Type B pancreatic cell (in vitro differentiated cells): ENCODE data around the gene MBTPS1. TPM values are rescaled to one million over a fixed set of nuclear protein-coding genes. Genes with fewer than 3 reads are reported as not detected.

Experiments
- DNase-seq: peaks from one replicate; pipeline ENCODE4 v3.0.0; 2021; ENCODE audit warnings: mixed read lengths; ENCODE audit not compliant: unreplicated experiment; ENCODE audit errors: extremely low spot score
- H3K27ac Mint-ChIP-seq: 2 replicates; pipeline ENCODE4 v1.8.0; 2021; ENCODE audit warnings: mild to moderate bottlenecking, mixed read lengths
- H3K27me3 Mint-ChIP-seq: 2 replicates; pipeline ENCODE4 v1.8.0; 2021; ENCODE audit warnings: mixed read lengths
- H3K36me3 Mint-ChIP-seq: 2 replicates; pipeline ENCODE4 v1.8.0; 2021; ENCODE audit warnings: mixed read lengths
- H3K4me1 Mint-ChIP-seq: one replicate; pipeline ENCODE4 v1.8.0; 2021; ENCODE audit warnings: mixed read lengths; ENCODE audit not compliant: unreplicated experiment
- H3K4me3 Mint-ChIP-seq: 2 replicates; pipeline ENCODE4 v1.8.0; 2021; ENCODE audit warnings: mild to moderate bottlenecking, mixed read lengths
- H3K9me3 Mint-ChIP-seq: 2 replicates; pipeline ENCODE4 v1.8.0; 2021; ENCODE audit warnings: mixed read lengths
- total RNA-seq: library from RNA; stranded (reverse); gene quantifications from 2 replicates; pipeline ENCODE4 v1.2.1, GENCODE V29; 2021; ENCODE audit warnings: low replicate concordance
- TF ChIP-seq, protein P1 (sequence below): fragments of 200-600 bp; sonication (generic); conservative IDR thresholded peaks from 2 replicates; pipeline ENCODE4 v1.5.0; 2021; ENCODE audit warnings: antibody characterized with exemption, mild to moderate bottlenecking

MBTPS1 gene
- total RNA-seq, 1 donor from 2014 or later, result 88.4 TPM

DNA sequence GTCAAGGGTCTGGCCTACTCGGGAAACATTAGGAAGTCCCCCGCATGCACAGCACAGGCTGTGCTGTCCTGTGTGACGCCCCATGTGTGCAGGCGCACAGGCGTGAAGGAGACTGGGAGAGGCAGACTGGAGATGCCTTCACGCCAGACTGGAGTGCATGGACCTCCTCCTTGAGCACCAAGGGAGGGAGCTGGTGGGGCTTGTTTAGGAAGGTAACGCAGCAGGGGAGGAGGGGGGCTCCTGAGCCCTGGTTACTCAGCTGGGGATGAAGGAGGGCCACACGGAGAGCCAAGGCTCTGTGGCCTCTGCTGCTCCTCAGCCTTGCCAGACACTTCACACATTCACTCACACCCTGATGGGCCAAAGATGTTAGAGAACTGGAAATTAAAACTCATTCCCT, 20.5 kb upstream of the MBTPS1 start:
- no peaks in the 10 kb centered on the region for H3K9me3 Mint-ChIP-seq
- peaks cover 22% of the 10 kb centered on the region for H3K36me3 Mint-ChIP-seq
- H3K27me3 Mint-ChIP-seq, result no peaks in the 10 kb centered on the region
- TF ChIP-seq, protein P1, sequence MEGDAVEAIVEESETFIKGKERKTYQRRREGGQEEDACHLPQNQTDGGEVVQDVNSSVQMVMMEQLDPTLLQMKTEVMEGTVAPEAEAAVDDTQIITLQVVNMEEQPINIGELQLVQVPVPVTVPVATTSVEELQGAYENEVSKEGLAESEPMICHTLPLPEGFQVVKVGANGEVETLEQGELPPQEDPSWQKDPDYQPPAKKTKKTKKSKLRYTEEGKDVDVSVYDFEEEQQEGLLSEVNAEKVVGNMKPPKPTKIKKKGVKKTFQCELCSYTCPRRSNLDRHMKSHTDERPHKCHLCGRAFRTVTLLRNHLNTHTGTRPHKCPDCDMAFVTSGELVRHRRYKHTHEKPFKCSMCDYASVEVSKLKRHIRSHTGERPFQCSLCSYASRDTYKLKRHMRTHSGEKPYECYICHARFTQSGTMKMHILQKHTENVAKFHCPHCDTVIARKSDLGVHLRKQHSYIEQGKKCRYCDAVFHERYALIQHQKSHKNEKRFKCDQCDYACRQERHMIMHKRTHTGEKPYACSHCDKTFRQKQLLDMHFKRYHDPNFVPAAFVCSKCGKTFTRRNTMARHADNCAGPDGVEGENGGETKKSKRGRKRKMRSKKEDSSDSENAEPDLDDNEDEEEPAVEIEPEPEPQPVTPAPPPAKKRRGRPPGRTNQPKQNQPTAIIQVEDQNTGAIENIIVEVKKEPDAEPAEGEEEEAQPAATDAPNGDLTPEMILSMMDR, result no peak
- no peak overlapping the region for H3K4me3 Mint-ChIP-seq
- no peak for DNase-seq
- peaks cover 50% of the 10 kb centered on the region for H3K4me1 Mint-ChIP-seq
- peak overlapping the region; percentile 18 for H3K27ac Mint-ChIP-seq

DNA sequence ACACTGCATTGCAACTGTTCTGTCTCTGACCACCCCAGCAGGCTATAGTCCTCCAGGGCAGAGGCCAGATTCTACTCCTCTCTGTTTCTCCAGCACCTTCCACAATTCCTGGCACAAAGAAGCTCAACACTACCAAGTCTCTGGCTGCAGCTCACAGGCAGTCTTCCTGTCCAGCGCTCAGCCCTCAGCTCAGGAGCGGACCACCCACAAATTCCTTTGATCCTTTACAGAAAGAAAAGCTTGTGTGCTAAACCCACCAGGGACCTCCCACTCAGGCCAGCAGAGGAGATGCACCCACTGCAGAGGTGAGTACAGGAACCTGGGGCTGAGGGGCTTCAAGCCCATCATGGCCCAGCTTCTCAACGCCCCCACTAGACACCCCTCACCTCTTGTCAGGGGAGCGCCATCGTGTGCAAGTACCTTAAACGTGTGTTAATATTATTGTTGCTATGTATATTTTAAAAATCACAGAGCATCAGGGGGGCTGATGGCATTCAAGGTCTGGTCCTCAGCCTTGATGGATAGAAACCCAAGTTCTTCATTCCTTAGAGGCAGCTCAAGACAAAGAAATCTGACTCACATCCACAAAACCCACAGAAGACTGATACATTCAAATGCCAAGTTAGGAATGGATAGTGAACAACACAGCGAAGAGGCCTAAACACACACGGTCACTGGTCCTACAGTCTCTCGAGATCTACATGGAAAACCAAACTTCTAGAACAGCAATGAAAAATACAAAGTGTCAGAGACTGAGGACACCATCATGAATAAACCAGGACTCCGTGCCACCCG, 19.8 kb upstream of the MBTPS1 start:
- TF ChIP-seq, protein P1, result no peak
- Mint-ChIP-seq H3K27me3 (no peaks in the 10 kb centered on the region), H3K4me3 (peak overlapping the region; percentile 53), H3K9me3 (no peaks in the 10 kb centered on the region), H3K27ac (peak overlapping the region; percentile 67), H3K36me3 (peaks cover 19% of the 10 kb centered on the region), H3K4me1 (peaks cover 51% of the 10 kb centered on the region)
- no peak for DNase-seq

DNA sequence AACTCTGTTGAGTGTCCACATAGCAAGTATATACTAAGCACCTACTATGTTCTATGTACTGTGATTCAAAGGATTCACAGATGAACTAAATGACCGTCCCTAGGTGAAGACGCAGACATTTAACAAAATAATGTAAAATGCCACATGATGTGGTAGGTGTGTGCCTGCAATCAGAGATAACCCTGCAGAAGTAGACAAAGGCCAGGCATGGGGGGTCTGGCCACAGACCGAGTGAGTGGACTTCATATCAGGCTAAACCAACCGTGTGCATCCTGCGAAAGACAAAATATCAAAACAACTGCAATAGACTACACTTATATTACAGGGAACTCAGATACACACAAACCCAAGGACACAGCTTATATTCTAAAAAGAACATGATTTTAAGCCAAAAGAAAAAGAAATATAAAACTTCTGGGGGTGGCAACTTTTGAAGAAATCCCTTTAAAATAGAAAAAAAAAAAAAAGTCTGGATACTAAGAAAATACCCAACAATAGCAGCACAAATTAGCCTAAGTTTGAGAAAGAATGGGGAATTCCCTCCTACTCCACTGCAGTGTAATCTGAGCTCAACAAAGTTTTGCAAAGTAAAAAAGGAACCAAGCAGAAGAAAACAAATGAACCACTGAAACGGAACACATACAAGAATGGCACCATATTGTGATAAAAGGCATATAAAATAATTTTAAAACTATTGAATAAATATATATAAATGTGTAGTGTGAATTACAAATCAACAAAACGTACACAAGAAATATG, 16.0 kb upstream of the MBTPS1 start:
- Mint-ChIP-seq H3K4me1 (peaks cover 28% of the 10 kb centered on the region), H3K4me3 (no peak overlapping the region), H3K9me3 (no peaks in the 10 kb centered on the region), H3K27ac (no peak overlapping the region), H3K36me3 (peaks cover 21% of the 10 kb centered on the region), H3K27me3 (no peaks in the 10 kb centered on the region)
- no peak for DNase-seq
- TF ChIP-seq, protein P1, result no peak

DNA sequence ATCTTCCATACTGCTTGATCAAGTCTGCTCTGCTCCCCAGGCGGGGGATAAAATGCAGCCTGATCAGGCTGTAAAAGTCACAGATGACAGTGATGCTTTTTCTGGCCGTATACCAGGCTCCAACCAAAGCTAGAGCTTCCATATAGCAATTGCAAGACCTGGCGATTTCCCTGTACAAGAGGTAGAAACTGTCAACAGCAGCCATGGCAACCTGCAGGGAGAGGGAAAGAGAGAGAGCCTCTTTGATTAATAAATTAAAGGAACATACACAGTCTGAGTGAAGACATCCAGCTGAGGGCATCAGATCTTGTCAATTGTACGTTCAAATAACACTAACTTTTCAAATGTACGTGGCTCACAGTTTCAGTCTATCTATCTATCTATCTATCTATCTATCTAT, 14.4 kb upstream of the MBTPS1 start:
- Mint-ChIP-seq H3K4me1 (peaks cover 16% of the 10 kb centered on the region), H3K9me3 (no peaks in the 10 kb centered on the region), H3K4me3 (no peak overlapping the region), H3K27me3 (no peaks in the 10 kb centered on the region), H3K36me3 (peaks cover 20% of the 10 kb centered on the region), H3K27ac (no peak overlapping the region)
- TF ChIP-seq, protein P1, result no peak
- no peak for DNase-seq

DNA sequence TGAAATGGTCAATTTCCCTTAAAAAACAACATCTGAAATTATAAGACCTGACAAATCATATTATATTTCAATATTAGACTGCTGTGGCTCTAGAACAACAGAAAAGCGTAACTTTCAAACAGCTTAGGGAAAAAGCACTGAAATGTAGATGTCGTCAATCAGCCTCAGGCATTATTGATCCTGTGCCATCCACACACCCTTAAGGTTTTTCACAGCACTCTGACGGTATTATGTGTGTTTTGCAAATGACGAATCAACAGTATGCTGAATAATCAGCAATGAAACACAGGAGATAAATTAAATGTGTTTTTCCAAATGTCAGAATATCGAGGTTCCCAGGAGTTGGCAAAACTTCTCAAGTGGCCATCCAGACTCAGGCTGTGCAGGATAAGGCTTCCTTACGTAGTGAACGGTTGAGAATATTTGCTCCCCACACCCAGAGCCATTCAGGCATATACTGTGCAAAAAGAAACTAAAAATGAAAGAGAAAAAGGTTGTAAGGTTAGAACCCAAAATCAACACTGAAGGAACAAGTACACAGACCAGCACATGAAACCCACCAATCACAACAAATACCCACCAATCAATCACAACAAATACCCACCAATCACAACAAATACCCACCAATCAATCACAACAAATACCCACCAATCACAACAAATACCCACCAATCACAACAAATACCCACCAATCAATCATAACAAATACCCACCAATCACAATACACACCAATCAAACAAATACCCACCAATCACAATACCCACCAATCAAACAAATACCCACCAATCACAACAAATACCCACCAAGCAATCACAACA, 7.7 kb upstream of the MBTPS1 start:
- no peaks in the 10 kb centered on the region for H3K4me1 Mint-ChIP-seq
- TF ChIP-seq, protein P1, result no peak
- H3K4me3 Mint-ChIP-seq, result no peak overlapping the region
- peaks cover 25% of the 10 kb centered on the region for H3K36me3 Mint-ChIP-seq
- H3K27ac Mint-ChIP-seq, result no peak overlapping the region
- H3K9me3 Mint-ChIP-seq, result no peaks in the 10 kb centered on the region
- H3K27me3 Mint-ChIP-seq, result no peaks in the 10 kb centered on the region
- no peak for DNase-seq
